ENCODE measurements around the gene PLXNA4. TPM values are rescaled to one million over a fixed set of nuclear protein-coding genes. Genes with fewer than 3 reads are reported as not detected.
A peak's percentile ranks its signal among the peaks of the same experiment; 100 is the strongest.

The PLXNA4 gene
- total RNA-seq, 1 donor from 2014 or later: 6.8 TPM

GRCh38 chr7:132353936-132354335, 222.3 kb downstream of the PLXNA4 start:
- no peak for DNase-seq

GRCh38 chr7:132352800-132353199, 223.5 kb downstream of the PLXNA4 start:
- DNase-seq: peak; percentile 92

- peak; percentile 3 for DNase-seq
These were observed 224.2 kb downstream of the PLXNA4 start for GRCh38 chr7:132351954-132352499.

DNA sequence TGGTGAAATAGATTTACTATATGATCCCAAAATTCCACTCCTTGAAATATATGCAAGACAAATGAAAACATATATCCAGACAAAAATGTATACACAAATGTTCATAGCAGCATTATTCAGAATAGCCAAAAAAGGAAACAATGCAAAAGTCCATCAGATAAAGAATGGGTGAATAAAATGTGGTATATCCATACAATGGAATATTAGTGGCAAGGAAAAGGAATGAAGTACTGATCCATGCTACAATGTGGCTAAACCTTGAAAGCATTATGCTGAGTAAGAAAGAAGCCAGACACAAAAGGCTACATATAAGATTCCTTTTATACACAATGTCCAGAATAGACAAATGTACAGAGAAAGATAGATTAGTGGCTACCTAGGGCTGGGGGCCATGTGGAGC, 225.5 kb downstream of the PLXNA4 start:
- no peak for DNase-seq

DNA sequence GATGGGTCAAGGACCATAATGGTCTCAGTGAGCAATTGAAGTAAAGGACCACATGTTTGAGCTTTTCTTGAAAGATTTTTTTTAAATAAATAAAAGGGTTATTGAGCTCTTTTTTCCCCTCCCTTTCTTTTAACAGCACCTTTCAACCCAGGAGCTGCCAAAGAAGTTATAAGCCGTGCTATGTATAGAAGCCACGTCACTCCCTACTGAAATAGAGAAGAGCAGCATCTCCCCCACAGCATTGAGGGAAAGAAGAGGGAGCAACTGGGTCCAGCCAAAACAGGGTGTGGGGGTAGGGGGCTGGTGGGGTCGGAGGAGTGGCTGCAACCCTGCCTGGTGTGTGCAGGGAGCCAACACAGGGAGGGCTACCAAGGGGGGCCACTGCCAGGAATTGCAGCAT, 227.2 kb downstream of the PLXNA4 start:
- DNase-seq: no peak

DNA sequence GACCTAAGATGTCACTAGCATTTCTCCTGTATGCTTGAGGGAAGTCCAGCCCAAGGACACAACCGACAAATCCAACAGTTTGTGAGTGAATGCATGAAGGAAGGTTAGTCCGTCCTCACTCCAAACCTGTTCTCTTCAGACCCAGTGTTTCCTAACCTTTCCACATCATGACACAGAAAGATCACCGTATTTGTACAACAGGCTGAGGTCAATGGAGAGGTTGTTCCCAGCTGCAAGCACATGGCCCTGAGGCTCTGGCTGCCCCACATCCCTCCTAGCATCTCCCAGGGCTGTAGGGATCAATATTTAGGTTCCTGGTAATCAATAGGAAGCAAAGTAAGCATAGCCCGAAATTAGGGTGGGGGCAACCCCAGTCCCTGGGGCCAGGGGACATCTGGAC, 227.9 kb downstream of the PLXNA4 start:
- DNase-seq: no peak

DNA sequence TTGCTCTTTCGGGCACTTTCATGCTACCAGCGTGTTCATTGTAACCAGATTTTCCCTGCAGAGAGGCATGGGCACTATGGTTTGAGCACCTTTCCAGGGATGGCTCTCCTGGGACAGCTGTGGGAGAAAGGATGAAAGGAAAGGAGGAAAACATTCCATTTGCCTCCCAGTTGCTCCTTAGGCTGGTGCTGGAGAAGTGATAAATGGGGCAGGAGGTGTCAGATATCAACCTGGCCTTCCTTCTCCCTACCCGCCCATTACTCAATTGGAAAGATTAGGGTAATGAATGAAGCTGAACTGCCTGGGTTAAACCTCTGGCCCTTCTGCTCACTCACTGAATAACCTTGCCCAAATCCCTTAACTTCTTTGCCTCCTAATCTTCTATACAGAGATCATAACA, 228.4 kb downstream of the PLXNA4 start:
- DNase-seq: no peak

GRCh38 chr7:132347123-132347522, 229.1 kb downstream of the PLXNA4 start:
- no peak for DNase-seq

GRCh38 chr7:132345543-132346129, 230.6 kb downstream of the PLXNA4 start:
- DNase-seq: no peak

- no peak for DNase-seq
These were observed 231.2 kb downstream of the PLXNA4 start for GRCh38 chr7:132345030-132345429.

DNA sequence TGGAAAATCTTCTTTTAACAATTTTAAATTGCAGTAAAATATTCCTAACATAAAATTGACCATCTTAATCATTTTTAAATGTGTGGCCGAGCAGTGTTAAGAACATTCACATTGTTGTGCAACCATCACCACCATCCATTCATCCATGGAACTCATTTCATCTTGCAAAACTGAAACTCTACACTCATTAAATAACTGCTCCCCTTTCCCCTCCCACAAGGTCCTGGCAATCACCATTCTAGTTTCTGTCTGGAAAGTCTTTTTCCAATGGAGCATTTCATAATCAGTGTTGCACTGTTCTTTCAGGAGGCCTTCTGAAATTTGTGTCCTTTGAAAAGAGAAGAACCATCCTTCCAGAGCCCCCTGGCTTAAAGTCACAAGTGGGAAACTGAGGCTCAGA, 233.1 kb downstream of the PLXNA4 start:
- no peak for DNase-seq

DNA sequence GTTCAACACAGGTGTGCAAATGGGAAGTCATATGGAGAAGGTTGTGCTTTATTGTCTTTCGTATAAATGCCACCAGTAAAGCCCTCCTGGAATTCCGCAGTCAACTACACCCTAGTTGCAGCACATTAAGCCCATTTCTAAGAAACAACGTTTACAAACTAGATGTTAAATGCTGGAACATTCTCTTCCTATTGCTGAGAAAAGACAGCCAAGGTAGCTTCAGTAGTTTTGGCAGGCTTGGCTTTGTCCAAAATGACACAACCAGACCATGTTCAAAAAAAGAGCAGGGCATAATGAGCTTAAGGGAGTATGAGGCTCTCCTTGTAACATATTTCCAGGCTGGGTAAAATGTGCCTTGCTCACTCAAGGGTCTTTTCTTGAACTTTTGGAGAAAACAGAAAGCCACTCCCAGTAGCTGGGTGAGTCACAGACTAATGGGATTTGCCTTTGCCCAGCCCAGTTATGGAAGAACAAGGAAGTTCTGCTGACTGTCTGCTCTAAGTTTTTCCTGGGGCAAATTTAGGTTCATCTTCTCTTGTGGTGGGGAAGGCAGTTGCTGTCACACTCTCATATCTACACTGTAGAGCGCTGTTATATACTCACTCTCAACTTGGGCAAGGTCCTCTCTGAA, 238.7 kb downstream of the PLXNA4 start:
- no peak for DNase-seq

GRCh38 chr7:132336797-132337196, 239.5 kb downstream of the PLXNA4 start:
- no peak for DNase-seq

DNA sequence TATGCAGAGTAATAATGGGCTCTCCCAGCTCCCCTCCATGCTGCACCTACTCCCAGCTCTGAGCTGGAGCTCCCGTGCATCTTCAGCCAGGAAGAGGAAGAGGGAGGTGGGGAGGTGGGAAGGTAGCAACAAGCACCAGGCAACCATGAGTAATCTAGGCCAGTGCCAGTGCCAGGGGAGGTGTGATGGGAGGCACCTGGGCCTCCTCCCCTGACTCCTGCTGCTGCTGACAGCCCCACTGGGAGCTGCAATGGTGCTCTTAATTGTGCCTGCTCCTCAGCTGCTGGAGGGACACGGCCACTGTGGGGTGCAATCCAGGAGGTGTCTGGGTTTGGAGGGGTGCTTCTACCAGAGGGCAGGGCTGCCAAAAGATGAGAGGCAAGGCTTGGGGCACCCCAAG, 243.0 kb downstream of the PLXNA4 start:
- no peak for DNase-seq

- no peak for DNase-seq
These were observed 247.5 kb downstream of the PLXNA4 start for GRCh38 chr7:132328760-132329159.

DNA sequence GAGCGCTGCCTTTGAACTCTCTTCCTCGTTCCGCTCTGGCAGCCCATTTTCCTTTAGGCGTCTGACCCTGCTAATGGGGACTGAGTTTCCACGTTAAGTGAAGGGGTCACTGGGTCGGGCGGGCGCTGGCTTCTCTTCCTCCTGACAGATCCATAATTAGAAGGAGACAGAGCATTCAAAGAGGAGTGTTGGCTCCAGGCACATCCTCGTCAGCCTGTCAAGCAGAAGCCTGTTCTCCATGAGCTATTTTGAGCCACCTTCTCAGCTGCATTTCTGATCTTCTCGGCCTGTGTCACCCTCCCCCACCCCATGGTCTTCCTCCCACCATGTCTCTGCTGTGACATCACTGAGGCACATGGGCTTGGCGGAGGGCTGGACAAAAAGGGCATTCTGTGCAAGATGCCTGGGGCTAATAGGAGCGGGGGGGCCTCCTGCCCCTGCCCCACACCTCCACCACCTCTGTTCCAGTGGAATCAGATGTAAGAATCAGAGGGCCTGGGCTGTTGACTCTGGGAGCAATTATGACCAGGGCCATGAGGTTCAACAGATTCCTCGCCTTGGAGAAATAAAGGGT, 248.1 kb downstream of the PLXNA4 start:
- no peak for DNase-seq

GRCh38 chr7:132326878-132327589, 249.2 kb downstream of the PLXNA4 start:
- no peak for DNase-seq

GRCh38 chr7:132322970-132323369, 253.3 kb downstream of the PLXNA4 start:
- DNase-seq: no peak

GRCh38 chr7:132321387-132321786, 254.9 kb downstream of the PLXNA4 start:
- DNase-seq: no peak

DNA sequence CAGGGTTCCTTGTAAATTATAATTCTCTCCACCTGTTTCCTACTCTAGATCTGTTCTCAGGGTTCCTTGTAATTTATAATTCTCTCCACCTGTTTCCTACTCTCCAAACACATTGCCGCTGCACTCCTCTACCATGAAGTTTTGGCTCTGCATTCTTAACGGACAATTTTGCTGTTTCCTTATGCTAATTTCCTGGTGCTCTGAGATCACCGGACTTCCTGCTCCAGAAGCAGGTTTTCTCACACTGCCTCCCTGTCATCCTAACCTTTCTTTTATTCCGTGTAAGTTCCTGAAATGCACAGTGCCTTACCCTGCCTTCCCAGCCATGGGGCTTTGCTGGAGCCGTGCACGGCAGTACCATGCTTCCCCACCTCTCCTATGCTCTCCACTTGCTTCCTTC, 256.8 kb downstream of the PLXNA4 start:
- DNase-seq: no peak

GRCh38 chr7:132318352-132319318, 257.6 kb downstream of the PLXNA4 start:
- DNase-seq: peak; percentile 58
